Thyroid gland (tissue), 4 donors: ENCODE measurements around the gene LELP1. TPM values are rescaled to one million over a fixed set of nuclear protein-coding genes. Genes with fewer than 3 reads are reported as not detected.

ENCODE experiments used
- DNase-seq, 2 donors: peaks; one replicate each; pipeline ENCODE4 v3.0.0-alpha.2; 2019
- H3K27ac ChIP-seq, 3 donors: fragments of 200-600 bp; sonication (generic); 1 replicate in 2 of 3; 2 replicates in 1 of 3; pipeline ENCODE4 v1.5.1; 2016 to 2019; ENCODE audit warnings: mild to moderate bottlenecking in 1 of 3, moderate library complexity in 1 of 3
- H3K27me3 ChIP-seq: fragments of 200-600 bp; sonication (generic); one replicate; pipeline ENCODE4 v1.5.1; 2019
- H3K36me3 ChIP-seq, 2 donors: fragments of 200-600 bp; sonication (generic); one replicate each; pipeline ENCODE4 v1.5.1; 2016 to 2019
- H3K4me1 ChIP-seq, 2 donors: fragments of 200-600 bp; sonication (generic); one replicate each; pipeline ENCODE4 v1.5.1; 2017 to 2019
- H3K4me3 ChIP-seq, 3 donors: fragments of 200-600 bp; sonication (generic); replicated peaks in 1 of 3; 1 replicate in 2 of 3; 2 replicates in 1 of 3; pipeline ENCODE4 v1.5.1; 2016; ENCODE audit warnings: mild to moderate bottlenecking in 1 of 3
- H3K9me3 ChIP-seq: fragments of 200-600 bp; sonication (generic); one replicate; pipeline ENCODE4 v1.5.1; 2017
- CTCF ChIP-seq, 6 experiments: fragments of 200-600 bp in 3 of 6; fragments of 450-650 bp in 3 of 6; sonication (generic) in 3 of 6; IDR thresholded peaks; one replicate each; pipeline ENCODE4 v1.5.1; 2016 to 2019; ENCODE audit warnings: antibody characterized with exemption in 6 of 6, mild to moderate bottlenecking in 2 of 6, inconsistent platforms in 1 of 6, moderate library complexity in 1 of 6
- POLR2A ChIP-seq, 2 donors: fragments of 450-650 bp; IDR thresholded peaks; one replicate each; pipeline ENCODE4 v1.6.1; 2017; ENCODE audit warnings: antibody characterized with exemption in 2 of 2, mild to moderate bottlenecking in 2 of 2, moderate library complexity in 1 of 2
- WGBS, 2 donors: methylation state at CpG; one replicate each; pipeline ENCODE4 v1.1.5; 2017; 5-methylcytosine and 5-hydroxymethylcytosine counted together
- intact Hi-C: fragments of 100-400 bp; cut with DNase I; formaldehyde crosslinking; loops from one replicate; pipeline ENCODE4 v1.15.1; 2023
- total RNA-seq, 4 donors: library from RNA; depleted of rRNA; stranded (reverse); fragments of >200 nt; gene quantifications; one replicate each; pipeline ENCODE4 v1.2.3, GENCODE V29; 2016

Gene LELP1
- total RNA-seq, 4 donors from 2014 or later, result 3.6 TPM; not detected in 3

DNA sequence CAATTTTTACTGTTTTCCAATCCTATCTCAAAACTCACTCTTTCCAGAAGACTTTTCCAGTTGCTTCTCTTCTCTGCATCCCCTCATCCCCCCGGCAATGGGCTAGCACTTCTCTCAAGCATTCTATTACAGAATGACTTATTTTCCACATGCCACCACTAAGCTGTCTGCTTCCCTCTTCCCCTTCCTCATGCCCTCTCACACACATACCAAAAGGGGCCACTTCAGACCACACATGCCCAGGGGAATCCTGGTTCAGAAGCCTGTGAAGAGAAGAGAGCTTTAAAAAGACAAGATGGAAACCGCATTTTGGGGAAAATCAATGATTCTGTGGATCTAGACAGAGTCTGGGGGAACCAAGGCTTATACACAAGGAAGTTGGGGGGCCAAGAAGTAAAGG, 47.9 kb downstream of the LELP1 start:
- Histone ChIP-seq H3K4me3 (no peak overlapping the region), H3K4me1 (no peaks in the 10 kb centered on the region), H3K27ac (no peak overlapping the region), H3K9me3 (no peaks in the 10 kb centered on the region), H3K27me3 (no peaks in the 10 kb centered on the region), H3K36me3 (no peaks in the 10 kb centered on the region)
- TF ChIP-seq CTCF (IDR thresholded peaks at IDR 0.05) (no peak), POLR2A (IDR thresholded peaks at IDR 0.05) (no peak)
- 79 to 80% methylated on average over 2 of the region's 2 CpGs for WGBS, 2 donors
- intact Hi-C loops, result no loop called here
- DNase-seq, result no peak

DNA sequence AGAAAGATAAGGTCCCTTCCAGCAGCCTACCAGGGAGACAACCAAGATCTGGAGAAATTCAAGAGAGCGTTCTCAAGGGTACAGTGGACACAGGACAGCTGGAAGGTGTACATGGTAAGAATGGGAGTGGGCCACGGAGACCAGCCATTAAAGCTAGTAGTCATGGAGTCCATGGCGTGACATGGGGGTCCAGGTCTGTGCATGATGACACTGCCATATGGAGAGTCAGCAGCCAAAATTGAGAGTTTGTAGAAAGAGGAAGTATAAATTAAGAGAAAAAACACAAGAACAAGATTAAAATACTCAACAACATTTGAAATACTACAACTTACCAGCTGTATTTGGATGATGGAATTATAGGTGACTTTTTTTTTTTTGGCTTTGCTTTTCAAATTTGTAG, 48.3 kb downstream of the LELP1 start:
- H3K27ac ChIP-seq, result no peak overlapping the region
- no peaks in the 10 kb centered on the region for H3K36me3 ChIP-seq
- WGBS, 2 donors, result 91 to 98% methylated on average over 3 of the region's 3 CpGs
- H3K4me1 ChIP-seq, result no peaks in the 10 kb centered on the region
- TF ChIP-seq POLR2A (IDR thresholded peaks at IDR 0.05) (no peak), CTCF (IDR thresholded peaks at IDR 0.05) (no peak)
- H3K4me3 ChIP-seq, result no peak overlapping the region
- no peak for DNase-seq
- intact Hi-C loops, result no loop called here
- H3K9me3 ChIP-seq, result no peaks in the 10 kb centered on the region
- H3K27me3 ChIP-seq, result no peaks in the 10 kb centered on the region

DNA sequence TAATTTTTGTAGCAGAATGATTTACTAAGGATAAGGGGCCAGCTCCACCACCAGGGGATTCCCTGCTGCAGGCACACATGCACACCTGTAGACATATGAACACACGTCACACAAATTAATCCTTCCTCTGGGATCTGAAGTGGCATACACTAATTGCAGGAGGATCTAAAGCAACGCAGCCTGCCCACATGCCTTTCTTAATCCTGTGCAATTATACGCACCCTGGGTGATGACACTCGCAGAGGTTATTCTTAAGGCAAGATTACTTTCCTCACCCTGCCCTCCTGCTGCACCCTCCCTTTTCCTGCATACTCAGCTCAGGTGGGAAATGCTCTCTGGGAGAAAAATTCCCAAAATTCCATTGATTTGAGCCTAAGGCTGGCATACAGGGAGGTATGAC, 48.8 kb downstream of the LELP1 start:
- H3K27me3 ChIP-seq, result no peaks in the 10 kb centered on the region
- H3K27ac ChIP-seq, result no peak overlapping the region
- intact Hi-C loops, result no loop called here
- no peaks in the 10 kb centered on the region for H3K9me3 ChIP-seq
- 83 to 84% methylated on average over 4 of the region's 4 CpGs for WGBS, 2 donors
- DNase-seq, result no peak
- no peak for TF ChIP-seq CTCF (IDR thresholded peaks at IDR 0.05)
- TF ChIP-seq POLR2A (IDR thresholded peaks at IDR 0.05), result no peak
- no peaks in the 10 kb centered on the region for H3K4me1 ChIP-seq
- H3K36me3 ChIP-seq, result no peaks in the 10 kb centered on the region
- H3K4me3 ChIP-seq, result no peak overlapping the region

GRCh38 chr1:153253076-153253475, 49.8 kb downstream of the LELP1 start:
- WGBS, 2 donors, result 43 to 91% methylated on average over 2 of the region's 2 CpGs
- Histone ChIP-seq H3K4me1 (no peaks in the 10 kb centered on the region), H3K36me3 (no peaks in the 10 kb centered on the region), H3K27me3 (no peaks in the 10 kb centered on the region), H3K27ac (no peak overlapping the region), H3K4me3 (no peak overlapping the region), H3K9me3 (no peaks in the 10 kb centered on the region)
- TF ChIP-seq CTCF (IDR thresholded peaks at IDR 0.05), result no peak
- TF ChIP-seq POLR2A (IDR thresholded peaks at IDR 0.05), result no peak
- DNase-seq, result no peak
- intact Hi-C loops, result no loop called here

DNA sequence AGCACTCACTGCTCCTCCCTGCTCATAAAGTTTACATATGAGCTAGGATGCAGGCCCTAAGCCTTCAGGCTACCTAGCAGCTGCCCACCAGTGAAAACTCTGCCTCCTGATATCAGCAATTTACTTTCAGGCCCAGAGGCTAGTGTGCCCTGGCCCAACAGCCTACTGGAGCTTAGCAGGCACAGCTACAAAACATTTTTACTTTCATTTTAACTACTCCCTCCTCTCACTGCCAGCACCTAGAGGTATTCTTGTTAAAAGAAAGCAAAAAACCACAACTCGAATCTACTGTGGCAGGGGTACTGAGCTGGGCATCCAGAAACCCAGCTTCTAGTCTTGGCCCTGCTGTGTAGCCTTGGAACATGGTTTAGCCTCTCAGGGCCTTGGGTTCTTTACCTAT, 50.5 kb downstream of the LELP1 start:
- H3K36me3 ChIP-seq, result no peaks in the 10 kb centered on the region
- TF ChIP-seq POLR2A (IDR thresholded peaks at IDR 0.05) (no peak), CTCF (IDR thresholded peaks at IDR 0.05) (no peak)
- no peaks in the 10 kb centered on the region for H3K4me1 ChIP-seq
- H3K9me3 ChIP-seq, result no peaks in the 10 kb centered on the region
- intact Hi-C loops, result no loop called here
- no peak overlapping the region for H3K4me3 ChIP-seq
- H3K27me3 ChIP-seq, result no peaks in the 10 kb centered on the region
- no peak overlapping the region for H3K27ac ChIP-seq
- no peak for DNase-seq
- WGBS, 2 donors, result 78 to 85% methylated on average over 1 of the region's 1 CpG

Other genes with a start within 250 kb of the LELP1 start
- gene SPRR4, start 232.8 kb upstream of the LELP1 start, total RNA-seq, result not detected
- gene SPRR1A, start 219.3 kb upstream of the LELP1 start, total RNA-seq, result not detected
- not detected for gene SPRR3, start 201.7 kb upstream of the LELP1 start, total RNA-seq
- not detected for gene SPRR1B, start 172.2 kb upstream of the LELP1 start, total RNA-seq
- gene SPRR2D, start 162.3 kb upstream of the LELP1 start, total RNA-seq, result not detected
- not detected for gene SPRR2A, start 145.9 kb upstream of the LELP1 start, total RNA-seq
- not detected for gene SPRR2B, start 131.8 kb upstream of the LELP1 start, total RNA-seq
- not detected for gene SPRR2E, start 108.9 kb upstream of the LELP1 start, total RNA-seq
- not detected for gene SPRR2F, start 89.9 kb upstream of the LELP1 start, total RNA-seq
- not detected for gene SPRR2G, start 52.5 kb upstream of the LELP1 start, total RNA-seq
- not detected for gene PRR9, start 14.2 kb downstream of the LELP1 start, total RNA-seq
- gene LORICRIN, start 56.3 kb downstream of the LELP1 start, total RNA-seq, result not detected
- not detected for gene PGLYRP3, start 109.5 kb downstream of the LELP1 start, total RNA-seq
- gene PGLYRP4, start 145.4 kb downstream of the LELP1 start, total RNA-seq, result not detected
- gene S100A9, start 154.4 kb downstream of the LELP1 start, total RNA-seq, result 100 to 1,000 TPM in 1 of 4 donors, 10 to 100 TPM in 3; 36.2 to 285 (median 66.0) TPM
- not detected for gene S100A12, start 172.2 kb downstream of the LELP1 start, total RNA-seq
- 10 to 100 TPM in 1 of 4 donors, 1 to 10 TPM in 2, not detected in 1; 2.8 to 35.6 (median 6.2) TPM for gene S100A8, start 187.6 kb downstream of the LELP1 start, total RNA-seq
- gene S100A7A, start 213.1 kb downstream of the LELP1 start, total RNA-seq, result not detected